Stimulated activated CD8-positive, alpha-beta memory T cell treated with anti-CD3 and anti-CD28 coated beads, Interleukin-12 subunit alpha, Interleukin-12 subunit beta, amount 100 ng/mL, for 1 hour (primary cell): ENCODE results near the gene CLEC17A.

Experiments used
- DNase-seq: peaks from one replicate; pipeline ENCODE4 v3.0.0-alpha.2; 2020; ENCODE audit warnings: low read depth

The CLEC17A gene

GRCh38 chr19:14654786-14655560 lies 72.1 kb downstream of the CLEC17A start:
- DNase-seq, result no peak

DNA sequence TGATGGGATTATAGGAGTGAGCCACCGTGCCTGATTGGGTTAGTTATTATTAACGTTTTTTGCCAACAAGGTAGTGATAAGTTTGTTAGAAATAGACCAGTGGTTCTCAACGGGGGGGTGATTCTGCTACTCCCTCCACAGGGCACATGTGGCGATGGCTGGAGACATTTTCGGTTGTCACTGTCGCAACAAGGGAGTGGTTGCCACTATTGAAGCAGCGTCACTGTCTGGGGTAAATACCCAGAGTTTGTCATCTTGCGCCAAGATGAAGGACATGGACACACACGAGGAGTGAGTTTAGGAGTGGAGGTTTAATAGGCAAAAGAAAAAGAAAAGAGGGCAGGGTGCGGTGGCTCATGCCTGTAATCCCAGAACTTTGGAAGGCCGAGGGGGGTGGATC lies 72.8 kb downstream of the CLEC17A start:
- no peak for DNase-seq

DNA sequence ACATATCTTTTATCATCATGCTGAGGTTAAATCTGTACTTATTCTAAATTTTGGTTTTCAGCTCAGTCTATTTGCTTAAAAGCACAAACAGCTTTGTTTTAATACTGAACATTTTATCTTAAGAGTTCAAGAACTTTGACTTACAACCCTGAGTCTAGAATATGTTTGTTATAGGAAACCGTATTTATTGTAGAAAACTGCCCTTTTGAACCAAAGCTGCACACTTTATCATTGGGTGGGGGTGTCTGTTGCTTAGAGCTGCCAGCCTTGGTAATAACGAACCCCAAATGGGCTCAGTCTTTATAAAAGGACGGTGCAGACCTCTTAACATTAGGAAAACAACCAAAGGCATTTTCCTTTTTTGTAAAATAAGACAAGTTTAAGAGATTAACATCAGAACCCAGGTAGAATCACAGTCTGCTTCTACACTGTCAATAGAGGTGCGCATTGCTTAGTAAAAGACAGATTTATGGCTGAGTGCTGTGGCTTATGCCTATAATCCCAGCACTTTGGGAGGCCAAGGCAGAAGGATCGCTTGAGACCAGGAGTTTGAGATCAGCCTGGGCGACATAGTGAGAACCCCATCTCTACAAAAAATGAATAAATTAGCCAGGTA lies 77.1 kb downstream of the CLEC17A start:
- no peak for DNase-seq

GRCh38 chr19:14661372-14661924 lies 78.6 kb downstream of the CLEC17A start:
- no peak for DNase-seq
